ENCODE data around the gene PRMT5. TPM values are rescaled to one million over a fixed set of nuclear protein-coding genes. Genes with fewer than 3 reads are reported as not detected.
A peak's percentile ranks its signal among the peaks of the same experiment; 100 is the strongest.

Gene PRMT5
- total and polyA plus RNA-seq, 2 donors from 2014 or later = 58.7 to 64.2 TPM

- peaks cover 13 to 43% (median 40%) of the 10 kb centered on the region in 3 donors for H3K4me1 ChIP-seq (ENCODE audit: control insufficient read depth in 2 of 3, insufficient read depth in 2 of 3, low read depth in 1 of 3, low read length in 3 of 3)
- FAIRE-seq (no peak), DNase-seq (peak; percentile 85 to 94 (median 93))
- peak overlapping the region; percentile 64 to 86 for H3K27ac ChIP-seq (ENCODE audit: low read depth in 2 of 2, low read length in 2 of 2)
- H3K9ac ChIP-seq (ENCODE audit: low read length in 3 of 3) = peak overlapping the region in 1 of 3 donors; percentile 63
- peaks cover 1 to 18% (median 2%) of the 10 kb centered on the region in 3 donors for H3K36me3 ChIP-seq (ENCODE audit: control insufficient read depth in 2 of 3, insufficient read depth in 3 of 3, low read length in 3 of 3)
- intact Hi-C loops (cut with DNase I) = no loop called here
- peak overlapping the region in 1 of 3 donors; percentile 27 for H3K4me3 ChIP-seq (ENCODE audit: low read length in 3 of 3)
- TF ChIP-seq, protein P1, sequence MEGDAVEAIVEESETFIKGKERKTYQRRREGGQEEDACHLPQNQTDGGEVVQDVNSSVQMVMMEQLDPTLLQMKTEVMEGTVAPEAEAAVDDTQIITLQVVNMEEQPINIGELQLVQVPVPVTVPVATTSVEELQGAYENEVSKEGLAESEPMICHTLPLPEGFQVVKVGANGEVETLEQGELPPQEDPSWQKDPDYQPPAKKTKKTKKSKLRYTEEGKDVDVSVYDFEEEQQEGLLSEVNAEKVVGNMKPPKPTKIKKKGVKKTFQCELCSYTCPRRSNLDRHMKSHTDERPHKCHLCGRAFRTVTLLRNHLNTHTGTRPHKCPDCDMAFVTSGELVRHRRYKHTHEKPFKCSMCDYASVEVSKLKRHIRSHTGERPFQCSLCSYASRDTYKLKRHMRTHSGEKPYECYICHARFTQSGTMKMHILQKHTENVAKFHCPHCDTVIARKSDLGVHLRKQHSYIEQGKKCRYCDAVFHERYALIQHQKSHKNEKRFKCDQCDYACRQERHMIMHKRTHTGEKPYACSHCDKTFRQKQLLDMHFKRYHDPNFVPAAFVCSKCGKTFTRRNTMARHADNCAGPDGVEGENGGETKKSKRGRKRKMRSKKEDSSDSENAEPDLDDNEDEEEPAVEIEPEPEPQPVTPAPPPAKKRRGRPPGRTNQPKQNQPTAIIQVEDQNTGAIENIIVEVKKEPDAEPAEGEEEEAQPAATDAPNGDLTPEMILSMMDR (IDR thresholded peaks at IDR 0.05; ENCODE audit: borderline replicate concordance, extremely low read depth, insufficient read depth) = no peak
- H3K9me3 ChIP-seq (ENCODE audit: control insufficient read depth in 2 of 3, insufficient read depth in 1 of 3, low read length in 3 of 3) = no peaks in the 10 kb centered on the region
- no peaks in the 10 kb centered on the region for H3K27me3 ChIP-seq (ENCODE audit: control insufficient read depth, insufficient read depth, low read length)
Observed at GRCh38 chr14:22977684-22978486, 48.7 kb upstream of the PRMT5 start.

DNA sequence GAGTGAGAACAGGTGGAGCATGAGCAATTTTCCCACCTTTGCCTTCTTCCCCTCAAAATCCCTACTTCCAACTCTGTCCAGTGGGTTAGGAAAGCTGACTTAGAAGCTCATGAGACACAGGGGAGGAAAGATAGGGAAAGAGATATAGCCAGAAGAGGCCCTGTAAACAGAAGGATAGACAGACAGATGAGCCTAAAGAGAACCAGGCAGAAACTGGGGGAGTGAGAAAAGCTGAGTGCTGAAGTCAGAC is 48.2 kb upstream of the PRMT5 start:
- Histone ChIP-seq H3K9me3 (ENCODE audit: control insufficient read depth in 2 of 3, insufficient read depth in 1 of 3, low read length in 3 of 3) (no peaks in the 10 kb centered on the region), H3K36me3 (ENCODE audit: control insufficient read depth in 2 of 3, insufficient read depth in 3 of 3, low read length in 3 of 3) (peaks cover 5 to 22% (median 6%) of the 10 kb centered on the region in 3 donors), H3K4me3 (ENCODE audit: low read length in 3 of 3) (peak overlapping the region in 1 of 3 donors; percentile 3), H3K27me3 (ENCODE audit: control insufficient read depth, insufficient read depth, low read length) (no peaks in the 10 kb centered on the region), H3K9ac (ENCODE audit: low read length in 3 of 3) (peak overlapping the region in 1 of 3 donors; percentile 7), H3K4me1 (ENCODE audit: control insufficient read depth in 2 of 3, insufficient read depth in 2 of 3, low read depth in 1 of 3, low read length in 3 of 3) (peaks cover 13 to 43% (median 40%) of the 10 kb centered on the region in 3 donors), H3K27ac (ENCODE audit: low read depth in 2 of 2, low read length in 2 of 2) (peak overlapping the region; percentile 24 to 83)
- no peak for FAIRE-seq
- intact Hi-C loops (cut with DNase I) = no loop called here
- DNase-seq = no peak
- TF ChIP-seq, protein P1 (IDR thresholded peaks at IDR 0.05; ENCODE audit: borderline replicate concordance, extremely low read depth, insufficient read depth) = no peak

GRCh38 chr14:22976620-22977433 is 47.7 kb upstream of the PRMT5 start:
- H3K27ac ChIP-seq (ENCODE audit: low read depth in 2 of 2, low read length in 2 of 2) = peak overlapping the region; percentile 41 to 83
- peak in 4 of 5 donors; percentile 34 to 75 (median 50) for DNase-seq
- H3K27me3 ChIP-seq (ENCODE audit: control insufficient read depth, insufficient read depth, low read length) = no peaks in the 10 kb centered on the region
- H3K9ac ChIP-seq (ENCODE audit: low read length in 3 of 3) = peak overlapping the region in 1 of 3 donors; percentile 7
- peaks cover 13 to 43% (median 40%) of the 10 kb centered on the region in 3 donors for H3K4me1 ChIP-seq (ENCODE audit: control insufficient read depth in 2 of 3, insufficient read depth in 2 of 3, low read depth in 1 of 3, low read length in 3 of 3)
- TF ChIP-seq, protein P1 (IDR thresholded peaks at IDR 0.05; ENCODE audit: borderline replicate concordance, extremely low read depth, insufficient read depth) = no peak
- no peaks in the 10 kb centered on the region for H3K9me3 ChIP-seq (ENCODE audit: control insufficient read depth in 2 of 3, insufficient read depth in 1 of 3, low read length in 3 of 3)
- no peak for FAIRE-seq
- peak overlapping the region in 1 of 3 donors; percentile 3 for H3K4me3 ChIP-seq (ENCODE audit: low read length in 3 of 3)
- H3K36me3 ChIP-seq (ENCODE audit: control insufficient read depth in 2 of 3, insufficient read depth in 3 of 3, low read length in 3 of 3) = peaks cover 8 to 27% (median 9%) of the 10 kb centered on the region in 3 donors
- intact Hi-C loops (cut with DNase I) = no loop called here

Data from kidney (tissue), 14 donors.